Type B pancreatic cell (in vitro differentiated cells): ENCODE data around the gene NFKBIE. TPM values are rescaled to one million over a fixed set of nuclear protein-coding genes. Genes with fewer than 3 reads are reported as not detected.
A peak's percentile ranks its signal among the peaks of the same experiment; 100 is the strongest.

Source experiments
- DNase-seq: peaks from one replicate; pipeline ENCODE4 v3.0.0; 2021; ENCODE audit warnings: mixed read lengths; ENCODE audit not compliant: unreplicated experiment; ENCODE audit errors: extremely low spot score
- H3K27ac Mint-ChIP-seq: 2 replicates; pipeline ENCODE4 v1.8.0; 2021; ENCODE audit warnings: mild to moderate bottlenecking, mixed read lengths
- H3K27me3 Mint-ChIP-seq: 2 replicates; pipeline ENCODE4 v1.8.0; 2021; ENCODE audit warnings: mixed read lengths
- H3K36me3 Mint-ChIP-seq: 2 replicates; pipeline ENCODE4 v1.8.0; 2021; ENCODE audit warnings: mixed read lengths
- H3K4me1 Mint-ChIP-seq: one replicate; pipeline ENCODE4 v1.8.0; 2021; ENCODE audit warnings: mixed read lengths; ENCODE audit not compliant: unreplicated experiment
- H3K4me3 Mint-ChIP-seq: 2 replicates; pipeline ENCODE4 v1.8.0; 2021; ENCODE audit warnings: mild to moderate bottlenecking, mixed read lengths
- H3K9me3 Mint-ChIP-seq: 2 replicates; pipeline ENCODE4 v1.8.0; 2021; ENCODE audit warnings: mixed read lengths
- CTCF ChIP-seq: fragments of 200-600 bp; sonication (generic); conservative IDR thresholded peaks from 2 replicates; pipeline ENCODE4 v1.5.0; 2021; ENCODE audit warnings: antibody characterized with exemption, mild to moderate bottlenecking
- total RNA-seq: library from RNA; stranded (reverse); gene quantifications from 2 replicates; pipeline ENCODE4 v1.2.1, GENCODE V29; 2021; ENCODE audit warnings: low replicate concordance

Gene NFKBIE
- total RNA-seq, 1 donor from 2014 or later: 9.2 TPM

GRCh38 chr6:44292661-44293365 lies 27.5 kb upstream of the NFKBIE start:
- H3K27ac Mint-ChIP-seq: peak overlapping the region; percentile 34
- H3K4me3 Mint-ChIP-seq: no peak overlapping the region
- H3K9me3 Mint-ChIP-seq: no peaks in the 10 kb centered on the region
- H3K36me3 Mint-ChIP-seq: no peaks in the 10 kb centered on the region
- DNase-seq: no peak
- peaks cover 84% of the 10 kb centered on the region for H3K27me3 Mint-ChIP-seq
- no peak for TF ChIP-seq CTCF
- no peaks in the 10 kb centered on the region for H3K4me1 Mint-ChIP-seq

GRCh38 chr6:44291841-44292240 lies 26.5 kb upstream of the NFKBIE start:
- H3K4me1 Mint-ChIP-seq: no peaks in the 10 kb centered on the region
- TF ChIP-seq CTCF: no peak
- no peak overlapping the region for H3K4me3 Mint-ChIP-seq
- no peaks in the 10 kb centered on the region for H3K9me3 Mint-ChIP-seq
- no peak overlapping the region for H3K27ac Mint-ChIP-seq
- no peaks in the 10 kb centered on the region for H3K36me3 Mint-ChIP-seq
- no peak for DNase-seq
- peaks cover 88% of the 10 kb centered on the region for H3K27me3 Mint-ChIP-seq

- TF ChIP-seq CTCF: no peak
- Mint-ChIP-seq H3K27ac (no peak overlapping the region), H3K36me3 (no peaks in the 10 kb centered on the region), H3K4me3 (no peak overlapping the region), H3K4me1 (no peaks in the 10 kb centered on the region), H3K27me3 (peaks cover 88% of the 10 kb centered on the region), H3K9me3 (no peaks in the 10 kb centered on the region)
- no peak for DNase-seq
These were observed 24.4 kb upstream of the NFKBIE start for GRCh38 chr6:44289726-44290260.

- no peaks in the 10 kb centered on the region for H3K4me1 Mint-ChIP-seq
- no peak for TF ChIP-seq CTCF
- H3K36me3 Mint-ChIP-seq: no peaks in the 10 kb centered on the region
- peaks cover 86% of the 10 kb centered on the region for H3K27me3 Mint-ChIP-seq
- no peak overlapping the region for H3K4me3 Mint-ChIP-seq
- no peak overlapping the region for H3K27ac Mint-ChIP-seq
- no peaks in the 10 kb centered on the region for H3K9me3 Mint-ChIP-seq
- no peak for DNase-seq
These were observed 21.4 kb upstream of the NFKBIE start for GRCh38 chr6:44286747-44287146.

- Mint-ChIP-seq H3K9me3 (no peaks in the 10 kb centered on the region), H3K4me1 (no peaks in the 10 kb centered on the region), H3K36me3 (no peaks in the 10 kb centered on the region), H3K27me3 (peaks cover 81% of the 10 kb centered on the region), H3K27ac (no peak overlapping the region), H3K4me3 (no peak overlapping the region)
- no peak for TF ChIP-seq CTCF
- DNase-seq: no peak
These were observed 20.9 kb upstream of the NFKBIE start for GRCh38 chr6:44286285-44286565.
